Muscle layer of duodenum (tissue), 2 donors: ENCODE results near the gene CASP14.

Source experiments
- H3K27ac ChIP-seq: one replicate; pipeline ENCODE4 v1.7.0; 2013; ENCODE audit warnings: mild to moderate bottlenecking, low read length
- H3K27me3 ChIP-seq: one replicate; pipeline ENCODE4 v1.7.0; 2013; ENCODE audit warnings: low read depth, mild to moderate bottlenecking, control low read depth, low read length
- H3K36me3 ChIP-seq, 2 donors: one replicate each; pipeline ENCODE4 v1.7.0; 2013; ENCODE audit warnings: low read length in 2 of 2, control low read depth in 1 of 2, mild to moderate bottlenecking in 1 of 2; ENCODE audit not compliant: insufficient read depth in 2 of 2, control insufficient read depth in 1 of 2
- H3K4me1 ChIP-seq, 2 donors: one replicate each; pipeline ENCODE4 v1.7.0; 2013; ENCODE audit warnings: low read length in 2 of 2, mild to moderate bottlenecking in 2 of 2, control low read depth in 1 of 2, moderate library complexity in 1 of 2; ENCODE audit not compliant: insufficient read depth in 2 of 2, control insufficient read depth in 1 of 2
- H3K4me3 ChIP-seq, 2 donors: one replicate each; pipeline ENCODE4 v1.7.0; 2013; ENCODE audit warnings: low read length in 2 of 2, low read depth in 1 of 2, mild to moderate bottlenecking in 1 of 2
- H3K9me3 ChIP-seq, 2 donors: one replicate each; pipeline ENCODE4 v1.7.0; 2013; ENCODE audit warnings: low read length in 2 of 2, control low read depth in 1 of 2, mild to moderate bottlenecking in 1 of 2; ENCODE audit not compliant: control insufficient read depth in 1 of 2
- donor health status: healthy.

Gene CASP14

DNA sequence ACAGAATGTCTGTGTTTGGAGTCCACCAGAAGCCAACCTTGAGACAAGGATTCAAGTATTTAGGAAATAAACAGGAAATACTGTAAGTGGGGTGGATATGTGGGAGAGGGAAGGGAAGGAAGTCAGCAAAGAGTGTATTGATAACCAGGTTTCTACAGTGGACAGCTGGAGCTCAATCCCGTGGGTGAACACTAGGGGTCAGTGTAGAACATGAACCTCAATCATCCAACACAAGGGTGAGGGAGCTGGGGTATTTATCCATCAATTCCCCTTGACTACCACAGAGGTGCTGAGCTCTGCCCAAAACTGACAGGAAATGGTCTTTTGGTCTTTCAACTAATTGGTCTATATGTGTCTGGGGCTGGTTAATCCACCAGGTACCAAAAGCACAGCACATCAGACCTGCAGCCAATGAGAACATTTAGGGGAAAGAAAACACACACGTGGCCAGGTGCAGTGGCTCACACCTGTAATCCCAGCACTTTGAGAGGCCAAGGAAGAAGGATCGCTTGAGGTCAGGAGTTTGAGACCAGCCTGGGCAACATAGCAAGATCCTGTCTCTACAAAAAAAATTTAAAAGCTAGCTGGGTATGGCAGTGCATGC is 52.3 kb downstream of the CASP14 start:
- no peaks in the 10 kb centered on the region for H3K36me3 ChIP-seq
- H3K4me3 ChIP-seq: no peak overlapping the region
- H3K27ac ChIP-seq: no peak overlapping the region
- H3K9me3 ChIP-seq: peaks cover 5 to 8% of the 10 kb centered on the region in 2 donors
- H3K4me1 ChIP-seq: no peaks in the 10 kb centered on the region
- no peaks in the 10 kb centered on the region for H3K27me3 ChIP-seq

GRCh38 chr19:15104003-15104402 is 54.7 kb downstream of the CASP14 start:
- peaks cover 0 to 10% of the 10 kb centered on the region in 2 donors for H3K4me1 ChIP-seq
- H3K4me3 ChIP-seq: no peak overlapping the region
- H3K27ac ChIP-seq: no peak overlapping the region
- H3K9me3 ChIP-seq: peaks cover 5 to 8% of the 10 kb centered on the region in 2 donors
- H3K27me3 ChIP-seq: no peaks in the 10 kb centered on the region
- no peaks in the 10 kb centered on the region for H3K36me3 ChIP-seq

DNA sequence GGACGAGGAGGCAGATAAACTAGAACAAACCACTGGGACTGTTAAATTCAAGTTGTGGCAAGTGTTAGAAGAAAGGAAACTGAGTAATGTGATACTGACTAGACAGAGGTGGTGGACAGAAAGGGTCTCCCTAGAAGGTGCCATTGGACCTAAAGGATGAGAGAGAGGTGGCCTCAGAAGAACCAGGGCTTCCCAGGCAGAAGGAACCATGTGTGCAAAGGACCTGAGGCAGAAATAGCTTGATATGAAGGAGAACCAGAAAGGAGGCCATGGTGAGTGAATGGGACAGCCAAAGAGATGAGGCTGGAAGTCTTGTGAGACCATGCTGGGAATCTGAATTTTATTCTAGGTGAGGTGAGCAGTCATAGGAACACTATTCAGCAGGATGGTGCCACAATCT is 55.1 kb downstream of the CASP14 start:
- Histone ChIP-seq H3K27me3 (no peaks in the 10 kb centered on the region), H3K36me3 (no peaks in the 10 kb centered on the region), H3K27ac (no peak overlapping the region), H3K9me3 (peaks cover 5 to 8% of the 10 kb centered on the region in 2 donors), H3K4me3 (no peak overlapping the region), H3K4me1 (peaks cover 0 to 10% of the 10 kb centered on the region in 2 donors)

DNA sequence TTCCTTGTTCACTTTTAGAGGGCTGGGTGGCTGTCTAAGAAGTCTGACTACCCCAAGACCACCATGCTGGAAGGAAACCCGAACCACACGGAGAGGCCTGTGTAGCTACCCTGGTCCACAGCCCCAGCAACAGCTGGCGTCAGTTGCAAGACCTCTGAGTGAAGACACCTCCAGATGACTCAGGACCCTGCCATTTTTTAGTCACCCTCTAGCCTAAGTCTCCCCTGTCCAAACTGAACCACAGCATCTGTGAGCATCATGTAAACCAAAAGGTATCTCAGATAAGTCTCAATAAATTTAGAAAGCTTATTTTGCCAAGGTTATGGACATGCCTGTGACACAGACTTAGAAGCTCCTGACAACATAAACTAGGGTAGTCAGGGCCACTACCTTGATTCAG is 55.8 kb downstream of the CASP14 start:
- H3K4me3 ChIP-seq: no peak overlapping the region
- H3K36me3 ChIP-seq: peaks cover 0 to 3% of the 10 kb centered on the region in 2 donors
- H3K27me3 ChIP-seq: no peaks in the 10 kb centered on the region
- peaks cover 5 to 8% of the 10 kb centered on the region in 2 donors for H3K9me3 ChIP-seq
- H3K4me1 ChIP-seq: peaks cover 0 to 10% of the 10 kb centered on the region in 2 donors
- no peak overlapping the region for H3K27ac ChIP-seq

DNA sequence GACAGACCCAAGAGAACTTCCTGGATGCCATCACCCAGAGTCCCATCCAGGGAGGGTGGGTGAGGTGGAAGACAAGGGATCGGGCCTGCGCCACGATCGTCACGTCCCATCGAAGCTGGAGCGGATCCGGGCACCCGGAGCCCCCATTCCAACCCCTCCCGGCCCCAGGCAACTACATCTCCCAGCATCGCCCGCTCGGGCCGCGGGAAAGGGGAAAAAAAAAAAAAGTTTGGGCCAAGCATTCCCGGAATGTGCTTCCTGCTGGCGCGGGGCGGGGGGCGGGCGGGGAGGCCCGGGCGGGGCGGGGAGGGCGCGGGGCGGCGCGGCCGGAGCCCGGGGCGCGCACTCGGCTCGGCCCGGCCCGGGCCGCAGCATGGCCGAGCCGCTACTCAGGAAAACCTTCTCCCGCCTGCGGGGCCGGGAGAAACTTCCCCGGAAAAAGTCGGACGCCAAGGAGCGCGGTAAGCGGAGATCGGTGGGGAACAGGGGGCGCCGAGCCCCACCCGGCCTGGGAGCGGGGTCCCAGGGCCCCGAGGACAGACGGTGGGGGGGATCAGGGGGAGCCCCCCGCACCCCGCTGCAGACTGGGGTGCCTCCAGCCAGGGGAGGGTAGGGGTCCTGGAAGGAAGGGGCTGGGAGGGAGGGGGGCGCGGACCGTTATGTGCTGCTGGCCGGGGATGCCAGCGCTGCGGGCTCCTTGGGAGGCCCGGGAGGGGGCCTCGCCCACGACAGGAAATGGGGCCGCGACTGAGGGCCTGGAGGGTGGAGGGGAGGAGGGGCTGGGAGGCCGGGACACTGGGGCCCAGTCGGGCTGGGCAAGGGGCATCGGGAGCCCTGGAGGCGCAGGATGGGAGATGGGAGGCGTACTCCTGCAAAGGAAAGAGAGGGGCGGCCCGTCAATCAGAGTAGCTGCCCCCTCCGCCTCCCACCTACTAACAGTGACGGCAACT is 58.1 kb downstream of the CASP14 start, which contains the start of gene SYDE1:
Gene SYDE1 (plus strand): TSS at position 341 of the 950 bp plus-strand sequence. CDS start 33 bp downstream, at position 374.
- peak within 1 kb of the TSS; percentile 75 for H3K27ac ChIP-seq
- H3K27me3 ChIP-seq: no peaks in the 10 kb centered on the region
- peaks cover 5 to 8% of the 10 kb centered on the region in 2 donors for H3K9me3 ChIP-seq
- peaks cover 0 to 10% of the 10 kb centered on the region in 2 donors for H3K4me1 ChIP-seq
- H3K4me3 ChIP-seq: peak within 1 kb of the TSS; percentile 67 to 73
- H3K36me3 ChIP-seq: peaks cover 2 to 26% of the 10 kb centered on the region in 2 donors
